ENCODE results near the gene AZIN2. TPM values are rescaled to one million over a fixed set of nuclear protein-coding genes. Genes with fewer than 3 reads are reported as not detected.
A peak's percentile ranks its signal among the peaks of the same experiment; 100 is the strongest.
"Not testable (repeated sequence)": the region's sequence is repeated elsewhere in the genome, so short reads cannot be mapped to it uniquely, and the experiment has no call there.

Gene AZIN2
- 1 to 10 TPM in 1 of 6 donors, under 1 TPM in 4, not detected in 1; 0.05 to 1.9 (median 0.33) TPM for polyA plus RNA-seq (ENCODE audit: low read depth in 6 of 6)

- ATAC-seq (ENCODE audit: low read depth in 2 of 2) (peak; percentile 100), DNase-seq (peak; percentile 94)
- no peaks in the 10 kb centered on the region for H3K36me3 Mint-ChIP-seq
- H3K27ac Mint-ChIP-seq, result peak within 1 kb of the TSS in 4 of 6 donors; percentile 34 to 95 (median 46)
- H3K4me1 Mint-ChIP-seq, result peaks cover 13 to 24% (median 20%) of the 10 kb centered on the region in 3 donors
- H3K4me3 Mint-ChIP-seq, result peak within 1 kb of the TSS; percentile 78 to 90 (median 87)
- H3K9me3 Mint-ChIP-seq, result no peaks in the 10 kb centered on the region
- H3K27me3 Mint-ChIP-seq, result peaks cover 16 to 56% (median 26%) of the 10 kb centered on the region in 3 donors
These were observed at the start of gene AZIN2 for GRCh38 chr1:33080885-33081553. Gene AZIN2 (plus strand): TSS chr1:33081153. CDS start chr1:33082250, 1,097 bp downstream.

- no peaks in the 10 kb centered on the region for H3K27me3 Mint-ChIP-seq
- H3K27ac Mint-ChIP-seq, result peak overlapping the region in 1 of 6 donors; percentile 70
- DNase-seq (no peak), ATAC-seq (ENCODE audit: low read depth in 2 of 2) (no peak)
- H3K4me3 Mint-ChIP-seq, result peak overlapping the region in 1 of 8 donors; percentile 56
- H3K36me3 Mint-ChIP-seq, result peaks cover 11 to 21% of the 10 kb centered on the region in 2 donors
- no peaks in the 10 kb centered on the region for H3K9me3 Mint-ChIP-seq
- H3K4me1 Mint-ChIP-seq, result peaks cover 46 to 76% (median 68%) of the 10 kb centered on the region in 3 donors
These were observed 49.4 kb upstream of the AZIN2 start for GRCh38 chr1:33031506-33031905.

- Mint-ChIP-seq H3K27me3 (no peaks in the 10 kb centered on the region), H3K27ac (no peak overlapping the region), H3K4me1 (peaks cover 52 to 83% (median 76%) of the 10 kb centered on the region in 3 donors), H3K4me3 (peak overlapping the region in 1 of 8 donors; percentile 25), H3K36me3 (peaks cover 11 to 21% of the 10 kb centered on the region in 2 donors), H3K9me3 (no peaks in the 10 kb centered on the region)
- DNase-seq (no peak), ATAC-seq (ENCODE audit: low read depth in 2 of 2) (no peak)
These were observed 48.7 kb upstream of the AZIN2 start for GRCh38 chr1:33032126-33032869.

GRCh38 chr1:33036051-33036525 is 44.9 kb upstream of the AZIN2 start:
- no peak for ATAC-seq (ENCODE audit: low read depth in 2 of 2)
- peak overlapping the region; percentile 84 to 100 (median 97) for H3K4me3 Mint-ChIP-seq
- DNase-seq, result no peak
- H3K27me3 Mint-ChIP-seq, result no peaks in the 10 kb centered on the region
- H3K27ac Mint-ChIP-seq, result peak overlapping the region; percentile 79 to 98 (median 94)
- H3K4me1 Mint-ChIP-seq, result peaks cover 32 to 61% (median 54%) of the 10 kb centered on the region in 3 donors
- peaks cover 9 to 10% of the 10 kb centered on the region in 2 donors for H3K36me3 Mint-ChIP-seq
- no peaks in the 10 kb centered on the region for H3K9me3 Mint-ChIP-seq

- Mint-ChIP-seq H3K27me3 (no peaks in the 10 kb centered on the region), H3K9me3 (no peaks in the 10 kb centered on the region), H3K27ac (peak within 1 kb of the TSS; percentile 79 to 98 (median 94)), H3K4me3 (peak within 1 kb of the TSS; percentile 84 to 100 (median 97)), H3K4me1 (peaks cover 25 to 54% (median 47%) of the 10 kb centered on the region in 3 donors), H3K36me3 (peaks cover 2% of the 10 kb centered on the region in 2 donors)
- ATAC-seq (ENCODE audit: low read depth in 2 of 2) (peak; percentile 99), DNase-seq (peak; percentile 92)
These were observed 44.1 kb upstream of the AZIN2 start, which contains the start of gene AK2 for GRCh38 chr1:33036526-33037503. Gene AK2 (minus strand): TSS chr1:33036883. CDS start chr1:33036828, 55 bp downstream.

GRCh38 chr1:33039840-33040239 is 41.1 kb upstream of the AZIN2 start:
- H3K36me3 Mint-ChIP-seq, result peaks cover 0 to 4% of the 10 kb centered on the region in 2 donors
- H3K4me1 Mint-ChIP-seq, result peaks cover 13 to 29% (median 24%) of the 10 kb centered on the region in 3 donors
- DNase-seq (no peak), ATAC-seq (ENCODE audit: low read depth in 2 of 2) (no peak)
- peaks cover 0 to 6% (median 0%) of the 10 kb centered on the region in 3 donors for H3K27me3 Mint-ChIP-seq
- no peaks in the 10 kb centered on the region for H3K9me3 Mint-ChIP-seq
- no peak overlapping the region for H3K27ac Mint-ChIP-seq
- peak overlapping the region in 3 of 8 donors; percentile 20 to 53 (median 37) for H3K4me3 Mint-ChIP-seq

GRCh38 chr1:33041026-33041425 is 39.9 kb upstream of the AZIN2 start:
- H3K9me3 Mint-ChIP-seq, result no peaks in the 10 kb centered on the region
- H3K4me1 Mint-ChIP-seq, result peaks cover 10 to 17% (median 12%) of the 10 kb centered on the region in 3 donors
- DNase-seq (no peak), ATAC-seq (ENCODE audit: low read depth in 2 of 2) (no peak)
- H3K27ac Mint-ChIP-seq, result no peak overlapping the region
- H3K36me3 Mint-ChIP-seq, result peaks cover 0 to 4% of the 10 kb centered on the region in 2 donors
- H3K27me3 Mint-ChIP-seq, result peaks cover 0 to 6% (median 0%) of the 10 kb centered on the region in 3 donors
- H3K4me3 Mint-ChIP-seq, result no peak overlapping the region

- Mint-ChIP-seq H3K4me1 (peaks cover 0 to 5% (median 0%) of the 10 kb centered on the region in 3 donors), H3K4me3 (no peak overlapping the region), H3K27me3 (peaks cover 0 to 14% (median 0%) of the 10 kb centered on the region in 3 donors), H3K27ac (no peak overlapping the region), H3K9me3 (no peaks in the 10 kb centered on the region), H3K36me3 (peaks cover 0 to 4% of the 10 kb centered on the region in 2 donors)
- no peak for ATAC-seq (ENCODE audit: low read depth in 2 of 2)
- no peak for DNase-seq
These were observed 38.1 kb upstream of the AZIN2 start for GRCh38 chr1:33042831-33043230.

GRCh38 chr1:33043267-33044092 is 37.5 kb upstream of the AZIN2 start:
- peaks cover 0 to 4% of the 10 kb centered on the region in 2 donors for H3K36me3 Mint-ChIP-seq
- H3K4me1 Mint-ChIP-seq, result peaks cover 0 to 5% (median 0%) of the 10 kb centered on the region in 3 donors
- H3K27ac Mint-ChIP-seq, result no peak overlapping the region
- DNase-seq, result no peak
- no peak overlapping the region for H3K4me3 Mint-ChIP-seq
- no peak for ATAC-seq (ENCODE audit: low read depth in 2 of 2)
- peaks cover 0 to 19% (median 0%) of the 10 kb centered on the region in 3 donors for H3K27me3 Mint-ChIP-seq
- H3K9me3 Mint-ChIP-seq, result no peaks in the 10 kb centered on the region

GRCh38 chr1:33045246-33045645 is 35.7 kb upstream of the AZIN2 start:
- peaks cover 0 to 4% of the 10 kb centered on the region in 2 donors for H3K36me3 Mint-ChIP-seq
- no peaks in the 10 kb centered on the region for H3K9me3 Mint-ChIP-seq
- no peak overlapping the region for H3K27ac Mint-ChIP-seq
- peaks cover 0 to 28% (median 0%) of the 10 kb centered on the region in 3 donors for H3K27me3 Mint-ChIP-seq
- H3K4me3 Mint-ChIP-seq, result no peak overlapping the region
- DNase-seq (no peak), ATAC-seq (ENCODE audit: low read depth in 2 of 2) (no peak)
- H3K4me1 Mint-ChIP-seq, result no peaks in the 10 kb centered on the region

GRCh38 chr1:33045814-33046213 is 35.1 kb upstream of the AZIN2 start:
- no peak for ATAC-seq (ENCODE audit: low read depth in 2 of 2)
- no peak overlapping the region for H3K4me3 Mint-ChIP-seq
- H3K36me3 Mint-ChIP-seq, result peaks cover 4 to 5% of the 10 kb centered on the region in 2 donors
- H3K9me3 Mint-ChIP-seq, result peaks cover 0 to 3% (median 0%) of the 10 kb centered on the region in 7 donors
- no peak for DNase-seq
- peaks cover 0 to 33% (median 4%) of the 10 kb centered on the region in 3 donors for H3K27me3 Mint-ChIP-seq
- peaks cover 0 to 3% (median 2%) of the 10 kb centered on the region in 3 donors for H3K4me1 Mint-ChIP-seq
- no peak overlapping the region for H3K27ac Mint-ChIP-seq

GRCh38 chr1:33046234-33046633 is 34.7 kb upstream of the AZIN2 start:
- not testable (repeated sequence) for H3K9me3 Mint-ChIP-seq; ATAC-seq (ENCODE audit: low read depth in 2 of 2); H3K27ac Mint-ChIP-seq; DNase-seq; H3K4me1 Mint-ChIP-seq; H3K4me3 Mint-ChIP-seq; H3K36me3 Mint-ChIP-seq
- peaks cover 0 to 34% (median 4%) of the 10 kb centered on the region in 3 donors for H3K27me3 Mint-ChIP-seq
